ENCODE results near the gene BPIFB1. TPM values are rescaled to one million over a fixed set of nuclear protein-coding genes. Genes with fewer than 3 reads are reported as not detected.

Gene BPIFB1
- total RNA-seq, 1 experiment from 2014 or later, result 0.10 TPM

- H3K27me3 ChIP-seq (ENCODE audit: control insufficient read depth, insufficient read depth, low read length), result no peaks in the 10 kb centered on the region
- no TSS peak for BruUV-seq (replicated peaks)
- CTCF ChIA-PET, result interaction anchor here (0.7 kb wide), 1 partner anchor 1125 kb away, joined by 5 read pairs; no protein-coding TSS in a partner anchor
These were observed 60.5 kb downstream of the BPIFB1 start for GRCh38 chr20:33343521-33343920.

GRCh38 chr20:33345342-33345741, 62.3 kb downstream of the BPIFB1 start:
- no TSS peak for BruUV-seq (replicated peaks)
- TF ChIP-seq, protein P1, sequence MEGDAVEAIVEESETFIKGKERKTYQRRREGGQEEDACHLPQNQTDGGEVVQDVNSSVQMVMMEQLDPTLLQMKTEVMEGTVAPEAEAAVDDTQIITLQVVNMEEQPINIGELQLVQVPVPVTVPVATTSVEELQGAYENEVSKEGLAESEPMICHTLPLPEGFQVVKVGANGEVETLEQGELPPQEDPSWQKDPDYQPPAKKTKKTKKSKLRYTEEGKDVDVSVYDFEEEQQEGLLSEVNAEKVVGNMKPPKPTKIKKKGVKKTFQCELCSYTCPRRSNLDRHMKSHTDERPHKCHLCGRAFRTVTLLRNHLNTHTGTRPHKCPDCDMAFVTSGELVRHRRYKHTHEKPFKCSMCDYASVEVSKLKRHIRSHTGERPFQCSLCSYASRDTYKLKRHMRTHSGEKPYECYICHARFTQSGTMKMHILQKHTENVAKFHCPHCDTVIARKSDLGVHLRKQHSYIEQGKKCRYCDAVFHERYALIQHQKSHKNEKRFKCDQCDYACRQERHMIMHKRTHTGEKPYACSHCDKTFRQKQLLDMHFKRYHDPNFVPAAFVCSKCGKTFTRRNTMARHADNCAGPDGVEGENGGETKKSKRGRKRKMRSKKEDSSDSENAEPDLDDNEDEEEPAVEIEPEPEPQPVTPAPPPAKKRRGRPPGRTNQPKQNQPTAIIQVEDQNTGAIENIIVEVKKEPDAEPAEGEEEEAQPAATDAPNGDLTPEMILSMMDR (IDR thresholded peaks at IDR 0.05), result no peak
- no peak for TF ChIP-seq POLR2AphosphoS5 (IDR thresholded peaks at IDR 0.05; ENCODE audit: low read depth, low read length)
- TF ChIP-seq SIN3A (IDR thresholded peaks at IDR 0.05; ENCODE audit: borderline replicate concordance, insufficient read depth, low read depth, low read length), result no peak
- no peak for TF ChIP-seq TCF7L2 (IDR thresholded peaks at IDR 0.05; ENCODE audit: low read depth, low read length)
- TF ChIP-seq, protein P2, sequence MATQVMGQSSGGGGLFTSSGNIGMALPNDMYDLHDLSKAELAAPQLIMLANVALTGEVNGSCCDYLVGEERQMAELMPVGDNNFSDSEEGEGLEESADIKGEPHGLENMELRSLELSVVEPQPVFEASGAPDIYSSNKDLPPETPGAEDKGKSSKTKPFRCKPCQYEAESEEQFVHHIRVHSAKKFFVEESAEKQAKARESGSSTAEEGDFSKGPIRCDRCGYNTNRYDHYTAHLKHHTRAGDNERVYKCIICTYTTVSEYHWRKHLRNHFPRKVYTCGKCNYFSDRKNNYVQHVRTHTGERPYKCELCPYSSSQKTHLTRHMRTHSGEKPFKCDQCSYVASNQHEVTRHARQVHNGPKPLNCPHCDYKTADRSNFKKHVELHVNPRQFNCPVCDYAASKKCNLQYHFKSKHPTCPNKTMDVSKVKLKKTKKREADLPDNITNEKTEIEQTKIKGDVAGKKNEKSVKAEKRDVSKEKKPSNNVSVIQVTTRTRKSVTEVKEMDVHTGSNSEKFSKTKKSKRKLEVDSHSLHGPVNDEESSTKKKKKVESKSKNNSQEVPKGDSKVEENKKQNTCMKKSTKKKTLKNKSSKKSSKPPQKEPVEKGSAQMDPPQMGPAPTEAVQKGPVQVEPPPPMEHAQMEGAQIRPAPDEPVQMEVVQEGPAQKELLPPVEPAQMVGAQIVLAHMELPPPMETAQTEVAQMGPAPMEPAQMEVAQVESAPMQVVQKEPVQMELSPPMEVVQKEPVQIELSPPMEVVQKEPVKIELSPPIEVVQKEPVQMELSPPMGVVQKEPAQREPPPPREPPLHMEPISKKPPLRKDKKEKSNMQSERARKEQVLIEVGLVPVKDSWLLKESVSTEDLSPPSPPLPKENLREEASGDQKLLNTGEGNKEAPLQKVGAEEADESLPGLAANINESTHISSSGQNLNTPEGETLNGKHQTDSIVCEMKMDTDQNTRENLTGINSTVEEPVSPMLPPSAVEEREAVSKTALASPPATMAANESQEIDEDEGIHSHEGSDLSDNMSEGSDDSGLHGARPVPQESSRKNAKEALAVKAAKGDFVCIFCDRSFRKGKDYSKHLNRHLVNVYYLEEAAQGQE (IDR thresholded peaks at IDR 0.05; ENCODE audit: insufficient read depth in 1 of 2, low read depth in 2 of 2, low read length in 1 of 2), result no peak
- H3K27me3 ChIP-seq (ENCODE audit: control insufficient read depth, insufficient read depth, low read length), result no peaks in the 10 kb centered on the region
- ChIA-PET CTCF (no interaction called here), POLR2A (interaction anchor here (0.7 kb wide), 1 partner anchor 108 kb away, joined by 3 read pairs; no protein-coding TSS in a partner anchor)
- ATAC-seq (no peak), DNase-seq (ENCODE audit: low read depth, low spot score) (no peak)
- no peaks in the 10 kb centered on the region; the same call in 1 of the 2 replicates for H3K36me3 ChIP-seq (ENCODE audit: control insufficient read depth, insufficient read depth, low read length)
- no peak overlapping the region for H3K27ac ChIP-seq (ENCODE audit: low read length)
- intact Hi-C loops (cut with micrococcal nuclease; ENCODE audit: unreplicated experiment), result no loop called here
- H3K4me1 ChIP-seq (ENCODE audit: control insufficient read depth, insufficient read depth, low read length), result no peaks in the 10 kb centered on the region
- in situ Hi-C loops (cut with HindIII; ENCODE audit: low pct_unique_long_range_greater_than_20kb, low sequenced_read_pairs), result no loop called here
- no peak overlapping the region for H3K4me3 ChIP-seq (ENCODE audit: low read depth in 2 of 2, low read length in 2 of 2)
- H3K9me3 ChIP-seq (ENCODE audit: control insufficient read depth, insufficient read depth, low read depth, low read length), result no peaks in the 10 kb centered on the region

More at GRCh38 chr20:33343521-33343920, 60.5 kb downstream of the BPIFB1 start:
- DNase-seq (ENCODE audit: low read depth, low spot score) (no peak), ATAC-seq (no peak)
- no peak overlapping the region for H3K4me3 ChIP-seq (ENCODE audit: low read depth in 2 of 2, low read length in 2 of 2)
- POLR2A ChIA-PET, result no interaction called here
- intact Hi-C loops (cut with micrococcal nuclease; ENCODE audit: unreplicated experiment) (no loop called here), in situ Hi-C loops (cut with HindIII; ENCODE audit: low pct_unique_long_range_greater_than_20kb, low sequenced_read_pairs) (no loop called here)
- H3K9me3 ChIP-seq (ENCODE audit: control insufficient read depth, insufficient read depth, low read depth, low read length), result no peaks in the 10 kb centered on the region
- no peak overlapping the region for H3K27ac ChIP-seq (ENCODE audit: low read length)
- H3K4me1 ChIP-seq (ENCODE audit: control insufficient read depth, insufficient read depth, low read length), result no peaks in the 10 kb centered on the region
- TF ChIP-seq, protein P2 (IDR thresholded peaks at IDR 0.05; ENCODE audit: insufficient read depth in 1 of 2, low read depth in 2 of 2, low read length in 1 of 2), result no peak
- TF ChIP-seq, protein P1 (IDR thresholded peaks at IDR 0.05), result no peak
- TF ChIP-seq POLR2AphosphoS5 (IDR thresholded peaks at IDR 0.05; ENCODE audit: low read depth, low read length), result no peak
- TF ChIP-seq TCF7L2 (IDR thresholded peaks at IDR 0.05; ENCODE audit: low read depth, low read length), result no peak
- TF ChIP-seq SIN3A (IDR thresholded peaks at IDR 0.05; ENCODE audit: borderline replicate concordance, insufficient read depth, low read depth, low read length), result no peak
- H3K36me3 ChIP-seq (ENCODE audit: control insufficient read depth, insufficient read depth, low read length), result no peaks in the 10 kb centered on the region
